Testis (tissue), 2 donors: Measurements from ENCODE around the gene IARS2.

Source experiments
- CTCF ChIP-seq, 3 experiments: fragments of 450-650 bp in 2 of 3; fragments of 200-600 bp in 1 of 3; sonication (generic) in 1 of 3; IDR thresholded peaks; one replicate each; pipeline ENCODE4 v1.5.1; 2016 to 2019; ENCODE audit warnings: antibody characterized with exemption in 3 of 3, mild to moderate bottlenecking in 2 of 3, moderate library complexity in 1 of 3
- POLR2A ChIP-seq: fragments of 450-650 bp; IDR thresholded peaks from one replicate; pipeline ENCODE4 v1.6.1; 2017; ENCODE audit warnings: antibody characterized with exemption, mild to moderate bottlenecking, moderate library complexity

- no peak for TF ChIP-seq CTCF (IDR thresholded peaks at IDR 0.05)
- no peak for TF ChIP-seq POLR2A
Measured at GRCh38 chr1:220151454-220151853, 57.5 kb downstream of the IARS2 start.
